ENCODE measurements around the gene SMG6.
A peak's percentile ranks its signal among the peaks of the same experiment; 100 is the strongest.

The SMG6 gene

GRCh38 chr17:2056206-2057174 is 247.1 kb downstream of the SMG6 start:
- peak; percentile 55 for DNase-seq

- no peak for DNase-seq
Observed at GRCh38 chr17:2055292-2056205, 248.0 kb downstream of the SMG6 start.

GRCh38 chr17:2054512-2055291 is 248.9 kb downstream of the SMG6 start, which contains the start of gene HIC1:
TSS of gene HIC1 (plus strand) at chr17:2055103. CDS start at chr17:2056691, 1,588 bp downstream.
- DNase-seq = peak; percentile 98

GRCh38 chr17:2054262-2054511 is 249.4 kb downstream of the SMG6 start:
- DNase-seq = no peak

- peak; percentile 74 for DNase-seq
Observed at GRCh38 chr17:2053380-2054261, 250.0 kb downstream of the SMG6 start.

- no peak for DNase-seq
Observed at GRCh38 chr17:2051933-2052559, 251.5 kb downstream of the SMG6 start.

GRCh38 chr17:2051061-2051932 is 252.3 kb downstream of the SMG6 start:
- no peak for DNase-seq

- DNase-seq = peak; percentile 59
Observed at GRCh38 chr17:2050300-2051060, 253.1 kb downstream of the SMG6 start.

GRCh38 chr17:2049333-2050299 is 254.0 kb downstream of the SMG6 start:
- peak; percentile 83 for DNase-seq

- DNase-seq = no peak
Observed at GRCh38 chr17:2048805-2049204, 254.8 kb downstream of the SMG6 start.

GRCh38 chr17:2047590-2047989 is 256.0 kb downstream of the SMG6 start:
- no peak for DNase-seq

- no peak for DNase-seq
Observed at GRCh38 chr17:2044263-2044894, 259.2 kb downstream of the SMG6 start.

GRCh38 chr17:2043785-2044184 is 259.8 kb downstream of the SMG6 start:
- no peak for DNase-seq

GRCh38 chr17:2042933-2043332 is 260.7 kb downstream of the SMG6 start:
- no peak for DNase-seq

GRCh38 chr17:2042390-2042847 is 261.2 kb downstream of the SMG6 start:
- DNase-seq = no peak

GRCh38 chr17:2041561-2042389 is 261.8 kb downstream of the SMG6 start, which contains the start of gene OVCA2:
TSS of gene OVCA2 (plus strand) at chr17:2042022. CDS start at chr17:2042048, 26 bp downstream.
- peak; percentile 73 for DNase-seq
